HepG2 (cell line): ENCODE measurements around the gene ZFP36L2. TPM values are rescaled to one million over a fixed set of nuclear protein-coding genes. Genes with fewer than 3 reads are reported as not detected.

Experiments used
- DMAP1 ChIP-seq: IDR thresholded peaks from 2 replicates; pipeline ENCODE4 v1.6.1; 2016
- FOXK1 ChIP-seq: sonication (generic); formaldehyde crosslinking; IDR thresholded peaks from 2 replicates; pipeline ENCODE4 v1.4.0; 2020; ENCODE audit warnings: low read depth, missing genetic modification reagents, borderline replicate concordance
- GTF2F1 ChIP-seq: fragments of 150-350 bp; IDR thresholded peaks from 2 replicates; pipeline ENCODE4 v1.6.1; 2014; ENCODE audit warnings: low read length
- MYNN ChIP-seq: sonication (generic); formaldehyde crosslinking; IDR thresholded peaks from 2 replicates; pipeline ENCODE4 v1.4.0; 2020; ENCODE audit warnings: mild to moderate bottlenecking, low read depth, missing genetic modification reagents
- NFE2L2 ChIP-seq: fragments of 150-350 bp; IDR thresholded peaks from 2 replicates; pipeline ENCODE4 v1.6.1; 2014; ENCODE audit warnings: low read length
- POLR2A ChIP-seq, 2 experiments: IDR thresholded peaks; 2 replicates each; pipeline ENCODE4 v1.6.1; 2011; ENCODE audit warnings: low read depth in 2 of 2, low read length in 2 of 2, mild to moderate bottlenecking in 1 of 2, moderate library complexity in 1 of 2; ENCODE audit not compliant: insufficient read depth in 1 of 2
- POLR2AphosphoS5 ChIP-seq: IDR thresholded peaks from 2 replicates; pipeline ENCODE4 v1.6.1; 2012; ENCODE audit warnings: low read depth, low read length
- RXRB ChIP-seq: IDR thresholded peaks from 2 replicates; pipeline ENCODE4 v1.6.1; 2016; ENCODE audit warnings: borderline replicate concordance, missing genetic modification reagents, missing compliant biosample characterization
- ZBTB8A ChIP-seq: sonication (generic); formaldehyde crosslinking; IDR thresholded peaks from 2 replicates; pipeline ENCODE4 v1.4.0; 2020; ENCODE audit warnings: mild to moderate bottlenecking, low read depth, missing genetic modification reagents, borderline replicate concordance
- ZNF282 ChIP-seq: fragments of 450-650 bp; IDR thresholded peaks from 2 replicates; pipeline ENCODE4 v1.6.1; 2018; ENCODE audit not compliant: partially characterized antibody
- ZNF329 ChIP-seq: sonication (generic); formaldehyde crosslinking; IDR thresholded peaks from 2 replicates; pipeline ENCODE4 v1.9.0; 2021; ENCODE audit warnings: low read depth, mild to moderate bottlenecking, missing genetic modification reagents
- ZNF343 ChIP-seq: sonication (generic); formaldehyde crosslinking; IDR thresholded peaks from 2 replicates; pipeline ENCODE4 v1.4.0; 2020; ENCODE audit warnings: mild to moderate bottlenecking, missing genetic modification reagents
- ZSCAN30 ChIP-seq: sonication (generic); formaldehyde crosslinking; IDR thresholded peaks from 2 replicates; pipeline ENCODE4 v1.5.0; 2020; ENCODE audit warnings: mild to moderate bottlenecking, missing genetic modification reagents
- polyA plus RNA-seq, 8 experiments: library from polyadenylated mRNA; depleted of rRNA in 3 of 8; stranded (reverse) in 7 of 8; unstranded in 1 of 8; fragments of >200 nt; fragmentation: Illumina TruSeq in 4 of 8; extraction: Trizol in 4 of 8; gene quantifications; 2 replicates each; pipeline versions ENCODE4 v1.2.1 to v1.2.3, GENCODE V29; 2011 to 2016; ENCODE audit warnings: low read depth in 4 of 8, missing spikeins in 1 of 8, mixed read lengths in 1 of 8; ENCODE audit not compliant: insufficient read depth in 1 of 8
- total RNA-seq, 5 experiments: library from RNA; depleted of rRNA; stranded (reverse); fragments of >200 nt; fragmentation: Illumina TruSeq; extraction: Trizol; gene quantifications; 2 replicates each; pipeline ENCODE4 v1.2.3, GENCODE V29; 2016; ENCODE audit warnings: low read depth in 1 of 5
- TF ChIP-seq, protein P1 (sequence below): sonication (generic); formaldehyde crosslinking; IDR thresholded peaks from 2 replicates; pipeline ENCODE4 v1.5.0; 2020; ENCODE audit warnings: mild to moderate bottlenecking, missing genetic modification reagents, borderline replicate concordance
- TF ChIP-seq, protein P2 (sequence below): sonication (generic); formaldehyde crosslinking; IDR thresholded peaks from 2 replicates; pipeline ENCODE4 v1.9.0; 2021; ENCODE audit warnings: mild to moderate bottlenecking, missing genetic modification reagents

ZFP36L2 gene
- total and polyA plus RNA-seq, 2 of the 13 experiments (the other 11 are each of a cell fraction or from before 2014, with no cell fraction given) = 11.2 to 21.8 TPM

DNA sequence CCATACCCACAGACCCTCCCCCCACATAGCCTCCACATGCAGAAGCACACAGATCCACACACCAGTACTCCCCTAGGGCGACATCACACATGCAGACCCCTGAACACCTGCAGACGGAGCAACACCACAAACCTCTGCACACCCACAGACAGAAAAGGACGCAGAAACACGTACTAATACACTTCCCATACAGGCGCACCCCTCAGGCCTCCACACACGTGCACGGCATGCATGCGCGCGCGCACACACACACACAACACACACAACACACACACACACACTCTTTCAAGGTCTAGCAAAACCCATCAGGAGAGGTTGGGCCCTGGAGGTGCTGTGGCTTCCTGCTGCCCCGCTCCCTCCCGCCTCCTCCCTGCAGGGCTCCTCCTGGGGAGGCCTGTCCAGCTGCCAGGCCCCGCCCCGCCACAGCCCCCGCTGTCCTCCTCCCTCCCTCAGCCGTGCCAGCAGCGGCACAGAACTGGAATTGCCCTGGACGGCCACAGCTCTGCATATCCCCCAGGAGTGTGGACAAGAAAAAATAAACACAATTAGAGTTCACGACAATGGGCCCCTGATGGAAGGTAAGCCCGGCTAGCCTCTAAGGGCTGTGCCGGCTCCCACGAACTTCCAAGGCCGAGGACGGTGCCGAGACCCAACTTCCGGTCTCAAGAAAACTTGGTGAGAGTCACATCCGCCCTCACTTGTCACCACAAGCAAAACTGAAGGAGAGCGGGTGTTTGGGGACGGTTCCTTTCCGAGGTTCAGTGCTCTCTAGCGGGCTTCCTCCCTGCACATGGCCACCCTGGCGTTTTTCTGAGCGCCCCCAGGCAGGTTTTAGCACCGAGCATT lies 6.8 kb downstream of the ZFP36L2 start (continued):
- TF ChIP-seq, protein P1, sequence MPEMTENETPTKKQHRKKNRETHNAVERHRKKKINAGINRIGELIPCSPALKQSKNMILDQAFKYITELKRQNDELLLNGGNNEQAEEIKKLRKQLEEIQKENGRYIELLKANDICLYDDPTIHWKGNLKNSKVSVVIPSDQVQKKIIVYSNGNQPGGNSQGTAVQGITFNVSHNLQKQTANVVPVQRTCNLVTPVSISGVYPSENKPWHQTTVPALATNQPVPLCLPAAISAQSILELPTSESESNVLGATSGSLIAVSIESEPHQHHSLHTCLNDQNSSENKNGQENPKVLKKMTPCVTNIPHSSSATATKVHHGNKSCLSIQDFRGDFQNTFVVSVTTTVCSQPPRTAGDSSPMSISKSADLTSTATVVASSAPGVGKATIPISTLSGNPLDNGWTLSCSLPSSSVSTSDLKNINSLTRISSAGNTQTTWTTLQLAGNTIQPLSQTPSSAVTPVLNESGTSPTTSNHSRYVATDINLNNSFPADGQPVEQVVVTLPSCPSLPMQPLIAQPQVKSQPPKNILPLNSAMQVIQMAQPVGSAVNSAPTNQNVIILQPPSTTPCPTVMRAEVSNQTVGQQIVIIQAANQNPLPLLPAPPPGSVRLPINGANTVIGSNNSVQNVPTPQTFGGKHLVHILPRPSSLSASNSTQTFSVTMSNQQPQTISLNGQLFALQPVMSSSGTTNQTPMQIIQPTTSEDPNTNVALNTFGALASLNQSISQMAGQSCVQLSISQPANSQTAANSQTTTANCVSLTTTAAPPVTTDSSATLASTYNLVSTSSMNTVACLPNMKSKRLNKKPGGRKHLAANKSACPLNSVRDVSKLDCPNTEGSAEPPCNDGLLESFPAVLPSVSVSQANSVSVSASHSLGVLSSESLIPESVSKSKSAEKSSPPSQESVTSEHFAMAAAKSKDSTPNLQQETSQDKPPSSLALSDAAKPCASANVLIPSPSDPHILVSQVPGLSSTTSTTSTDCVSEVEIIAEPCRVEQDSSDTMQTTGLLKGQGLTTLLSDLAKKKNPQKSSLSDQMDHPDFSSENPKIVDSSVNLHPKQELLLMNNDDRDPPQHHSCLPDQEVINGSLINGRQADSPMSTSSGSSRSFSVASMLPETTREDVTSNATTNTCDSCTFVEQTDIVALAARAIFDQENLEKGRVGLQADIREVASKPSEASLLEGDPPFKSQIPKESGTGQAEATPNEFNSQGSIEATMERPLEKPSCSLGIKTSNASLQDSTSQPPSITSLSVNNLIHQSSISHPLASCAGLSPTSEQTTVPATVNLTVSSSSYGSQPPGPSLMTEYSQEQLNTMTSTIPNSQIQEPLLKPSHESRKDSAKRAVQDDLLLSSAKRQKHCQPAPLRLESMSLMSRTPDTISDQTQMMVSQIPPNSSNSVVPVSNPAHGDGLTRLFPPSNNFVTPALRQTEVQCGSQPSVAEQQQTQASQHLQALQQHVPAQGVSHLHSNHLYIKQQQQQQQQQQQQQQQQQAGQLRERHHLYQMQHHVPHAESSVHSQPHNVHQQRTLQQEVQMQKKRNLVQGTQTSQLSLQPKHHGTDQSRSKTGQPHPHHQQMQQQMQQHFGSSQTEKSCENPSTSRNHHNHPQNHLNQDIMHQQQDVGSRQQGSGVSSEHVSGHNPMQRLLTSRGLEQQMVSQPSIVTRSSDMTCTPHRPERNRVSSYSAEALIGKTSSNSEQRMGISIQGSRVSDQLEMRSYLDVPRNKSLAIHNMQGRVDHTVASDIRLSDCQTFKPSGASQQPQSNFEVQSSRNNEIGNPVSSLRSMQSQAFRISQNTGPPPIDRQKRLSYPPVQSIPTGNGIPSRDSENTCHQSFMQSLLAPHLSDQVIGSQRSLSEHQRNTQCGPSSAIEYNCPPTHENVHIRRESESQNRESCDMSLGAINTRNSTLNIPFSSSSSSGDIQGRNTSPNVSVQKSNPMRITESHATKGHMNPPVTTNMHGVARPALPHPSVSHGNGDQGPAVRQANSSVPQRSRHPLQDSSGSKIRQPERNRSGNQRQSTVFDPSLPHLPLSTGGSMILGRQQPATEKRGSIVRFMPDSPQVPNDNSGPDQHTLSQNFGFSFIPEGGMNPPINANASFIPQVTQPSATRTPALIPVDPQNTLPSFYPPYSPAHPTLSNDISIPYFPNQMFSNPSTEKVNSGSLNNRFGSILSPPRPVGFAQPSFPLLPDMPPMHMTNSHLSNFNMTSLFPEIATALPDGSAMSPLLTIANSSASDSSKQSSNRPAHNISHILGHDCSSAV (CRISPR knock-in tag) = 0 out of 2 replicates have a peak, but pooled peaks have one; percentile 18
- TF ChIP-seq ZSCAN30 (CRISPR knock-in tag) (no peak), FOXK1 (CRISPR knock-in tag) (peak; percentile 43), POLR2AphosphoS5 (peak; percentile 90), ZNF343 (CRISPR knock-in tag) (no peak; the same call in 1 of the 2 replicates), ZNF282 (no peak), GTF2F1 (no peak), RXRB (CRISPR knock-in tag) (peak; percentile 28; the same call in 1 of the 2 replicates), ZBTB8A (CRISPR knock-in tag) (no peak), POLR2A (IDR thresholded peaks at IDR 0.05; ENCODE audit: insufficient read depth in 1 of 2, low read depth in 2 of 2, low read length in 2 of 2) (peak in 1 of 2 experiments; percentile 74; a peak in 2 of 4 replicates), NFE2L2 (no peak), ZNF329 (CRISPR knock-in tag) (no peak), DMAP1 (CRISPR knock-in tag) (peak; percentile 79; the same call in 1 of the 2 replicates), MYNN (CRISPR knock-in tag) (no peak; the same call in 1 of the 2 replicates)
- TF ChIP-seq, protein P2, sequence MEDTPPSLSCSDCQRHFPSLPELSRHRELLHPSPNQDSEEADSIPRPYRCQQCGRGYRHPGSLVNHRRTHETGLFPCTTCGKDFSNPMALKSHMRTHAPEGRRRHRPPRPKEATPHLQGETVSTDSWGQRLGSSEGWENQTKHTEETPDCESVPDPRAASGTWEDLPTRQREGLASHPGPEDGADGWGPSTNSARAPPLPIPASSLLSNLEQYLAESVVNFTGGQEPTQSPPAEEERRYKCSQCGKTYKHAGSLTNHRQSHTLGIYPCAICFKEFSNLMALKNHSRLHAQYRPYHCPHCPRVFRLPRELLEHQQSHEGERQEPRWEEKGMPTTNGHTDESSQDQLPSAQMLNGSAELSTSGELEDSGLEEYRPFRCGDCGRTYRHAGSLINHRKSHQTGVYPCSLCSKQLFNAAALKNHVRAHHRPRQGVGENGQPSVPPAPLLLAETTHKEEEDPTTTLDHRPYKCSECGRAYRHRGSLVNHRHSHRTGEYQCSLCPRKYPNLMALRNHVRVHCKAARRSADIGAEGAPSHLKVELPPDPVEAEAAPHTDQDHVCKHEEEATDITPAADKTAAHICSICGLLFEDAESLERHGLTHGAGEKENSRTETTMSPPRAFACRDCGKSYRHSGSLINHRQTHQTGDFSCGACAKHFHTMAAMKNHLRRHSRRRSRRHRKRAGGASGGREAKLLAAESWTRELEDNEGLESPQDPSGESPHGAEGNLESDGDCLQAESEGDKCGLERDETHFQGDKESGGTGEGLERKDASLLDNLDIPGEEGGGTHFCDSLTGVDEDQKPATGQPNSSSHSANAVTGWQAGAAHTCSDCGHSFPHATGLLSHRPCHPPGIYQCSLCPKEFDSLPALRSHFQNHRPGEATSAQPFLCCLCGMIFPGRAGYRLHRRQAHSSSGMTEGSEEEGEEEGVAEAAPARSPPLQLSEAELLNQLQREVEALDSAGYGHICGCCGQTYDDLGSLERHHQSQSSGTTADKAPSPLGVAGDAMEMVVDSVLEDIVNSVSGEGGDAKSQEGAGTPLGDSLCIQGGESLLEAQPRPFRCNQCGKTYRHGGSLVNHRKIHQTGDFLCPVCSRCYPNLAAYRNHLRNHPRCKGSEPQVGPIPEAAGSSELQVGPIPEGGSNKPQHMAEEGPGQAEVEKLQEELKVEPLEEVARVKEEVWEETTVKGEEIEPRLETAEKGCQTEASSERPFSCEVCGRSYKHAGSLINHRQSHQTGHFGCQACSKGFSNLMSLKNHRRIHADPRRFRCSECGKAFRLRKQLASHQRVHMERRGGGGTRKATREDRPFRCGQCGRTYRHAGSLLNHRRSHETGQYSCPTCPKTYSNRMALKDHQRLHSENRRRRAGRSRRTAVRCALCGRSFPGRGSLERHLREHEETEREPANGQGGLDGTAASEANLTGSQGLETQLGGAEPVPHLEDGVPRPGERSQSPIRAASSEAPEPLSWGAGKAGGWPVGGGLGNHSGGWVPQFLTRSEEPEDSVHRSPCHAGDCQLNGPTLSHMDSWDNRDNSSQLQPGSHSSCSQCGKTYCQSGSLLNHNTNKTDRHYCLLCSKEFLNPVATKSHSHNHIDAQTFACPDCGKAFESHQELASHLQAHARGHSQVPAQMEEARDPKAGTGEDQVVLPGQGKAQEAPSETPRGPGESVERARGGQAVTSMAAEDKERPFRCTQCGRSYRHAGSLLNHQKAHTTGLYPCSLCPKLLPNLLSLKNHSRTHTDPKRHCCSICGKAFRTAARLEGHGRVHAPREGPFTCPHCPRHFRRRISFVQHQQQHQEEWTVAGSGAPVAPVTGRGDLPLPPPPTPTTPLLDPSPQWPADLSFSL (CRISPR knock-in tag) = peak; percentile 99
